HepG2 (cell line): ENCODE measurements around the gene P2RX3. TPM values are rescaled to one million over a fixed set of nuclear protein-coding genes. Genes with fewer than 3 reads are reported as not detected.

Source experiments
- ARNTL ChIP-seq: sonication (generic); formaldehyde crosslinking; IDR thresholded peaks from 2 replicates; pipeline ENCODE4 v1.4.0; 2020; ENCODE audit warnings: mild to moderate bottlenecking, missing genetic modification reagents
- CBX1 ChIP-seq: IDR thresholded peaks from one replicate; pipeline ENCODE4 v1.6.1; 2016; ENCODE audit warnings: antibody characterized with exemption, low read depth
- ELF3 ChIP-seq: IDR thresholded peaks from 2 replicates; pipeline ENCODE4 v1.6.1; 2016; ENCODE audit warnings: missing genetic modification reagents, missing compliant biosample characterization
- FOXO1 ChIP-seq: sonication (generic); formaldehyde crosslinking; IDR thresholded peaks from 2 replicates; pipeline ENCODE4 v1.4.0; 2020; ENCODE audit warnings: missing genetic modification reagents
- GABPA ChIP-seq, 2 experiments: IDR thresholded peaks; 2 replicates each; pipeline ENCODE4 v1.6.1; 2011 to 2016; ENCODE audit warnings: low read depth in 2 of 2, low read length in 1 of 2, missing biosample characterization in 1 of 2, missing genetic modification characterization in 1 of 2
- GATA4 ChIP-seq: sonication (generic); IDR thresholded peaks from 2 replicates; pipeline ENCODE4 v1.6.1; 2016; ENCODE audit warnings: antibody characterized with exemption, low read depth, borderline replicate concordance
- GLI4 ChIP-seq: sonication (generic); formaldehyde crosslinking; IDR thresholded peaks from 2 replicates; pipeline ENCODE4 v1.5.1; 2020; ENCODE audit warnings: missing genetic modification reagents, mild to moderate bottlenecking, moderate library complexity, borderline replicate concordance
- HES4 ChIP-seq: sonication (generic); formaldehyde crosslinking; IDR thresholded peaks from 2 replicates; pipeline ENCODE4 v1.9.0; 2021; ENCODE audit warnings: mild to moderate bottlenecking, missing genetic modification reagents, borderline replicate concordance
- JUND ChIP-seq: sonication (generic); formaldehyde crosslinking; IDR thresholded peaks from 2 replicates; pipeline ENCODE4 v1.8.0; 2022; ENCODE audit warnings: mild to moderate bottlenecking, missing genetic modification reagents
- MIER3 ChIP-seq: IDR thresholded peaks from 2 replicates; pipeline ENCODE4 v1.6.1; 2016; ENCODE audit warnings: missing compliant biosample characterization, borderline replicate concordance
- MIXL1 ChIP-seq: IDR thresholded peaks from 2 replicates; pipeline ENCODE4 v1.6.1; 2016
- MXI1 ChIP-seq: IDR thresholded peaks from 3 replicates; pipeline ENCODE4 v1.6.1; 2012; ENCODE audit warnings: low read depth, low read length, inconsistent platforms, borderline replicate concordance
- NFKBIZ ChIP-seq: IDR thresholded peaks from 2 replicates; pipeline ENCODE4 v1.6.1; 2018; ENCODE audit warnings: missing genetic modification reagents, missing compliant biosample characterization
- NFYB ChIP-seq: sonication (generic); formaldehyde crosslinking; IDR thresholded peaks from 2 replicates; pipeline ENCODE4 v1.4.0; 2020; ENCODE audit warnings: missing genetic modification reagents
- PAF1 ChIP-seq: IDR thresholded peaks from 2 replicates; pipeline ENCODE4 v1.6.1; 2016; ENCODE audit warnings: missing genetic modification reagents, missing compliant biosample characterization
- PHF5A ChIP-seq: IDR thresholded peaks from one replicate; pipeline ENCODE4 v1.6.1; 2018; ENCODE audit warnings: low read depth, missing genetic modification reagents; ENCODE audit not compliant: unreplicated experiment
- RAD51 ChIP-seq: fragments of 450-650 bp; IDR thresholded peaks from 2 replicates; pipeline ENCODE4 v1.6.1; 2016; ENCODE audit warnings: borderline replicate concordance
- SPEN ChIP-seq: sonication (generic); formaldehyde crosslinking; IDR thresholded peaks from 2 replicates; pipeline ENCODE4 v1.5.1; 2020; ENCODE audit warnings: low read depth, mild to moderate bottlenecking, missing genetic modification reagents
- ZBTB7B ChIP-seq: sonication (generic); formaldehyde crosslinking; IDR thresholded peaks from 2 replicates; pipeline ENCODE4 v1.4.0; 2020; ENCODE audit warnings: missing genetic modification reagents
- ZC3H4 ChIP-seq: sonication (generic); formaldehyde crosslinking; IDR thresholded peaks from 2 replicates; pipeline ENCODE4 v1.4.0; 2020; ENCODE audit warnings: missing genetic modification reagents, borderline replicate concordance
- ZNF10 ChIP-seq: sonication (generic); formaldehyde crosslinking; IDR thresholded peaks from 2 replicates; pipeline ENCODE4 v1.4.0; 2020; ENCODE audit warnings: mild to moderate bottlenecking, low read depth, missing genetic modification reagents, borderline replicate concordance
- ZNF101 ChIP-seq: sonication (generic); formaldehyde crosslinking; IDR thresholded peaks from 2 replicates; pipeline ENCODE4 v1.4.0; 2020; ENCODE audit warnings: mild to moderate bottlenecking, low read depth, missing genetic modification reagents, borderline replicate concordance
- ZNF24 ChIP-seq: fragments of 450-650 bp; IDR thresholded peaks from 2 replicates; pipeline ENCODE4 v1.6.1; 2017; ENCODE audit warnings: antibody characterized with exemption, mild to moderate bottlenecking
- ZNF274 ChIP-seq: sonication (generic); formaldehyde crosslinking; IDR thresholded peaks from 2 replicates; pipeline ENCODE4 v1.5.1; 2020; ENCODE audit warnings: mild to moderate bottlenecking, missing genetic modification reagents
- ZNF326 ChIP-seq: sonication (generic); formaldehyde crosslinking; IDR thresholded peaks from 2 replicates; pipeline ENCODE4 v1.4.0; 2020; ENCODE audit warnings: missing genetic modification reagents, borderline replicate concordance
- ZNF33A ChIP-seq: sonication (generic); formaldehyde crosslinking; IDR thresholded peaks from 2 replicates; pipeline ENCODE4 v1.5.1; 2020; ENCODE audit warnings: missing genetic modification reagents, mild to moderate bottlenecking, moderate library complexity, borderline replicate concordance
- ZNF496 ChIP-seq: sonication (generic); formaldehyde crosslinking; IDR thresholded peaks from 2 replicates; pipeline ENCODE4 v1.8.1; 2023; ENCODE audit warnings: mild to moderate bottlenecking, moderate library complexity, missing genetic modification reagents; ENCODE audit not compliant: insufficient replicate concordance
- ZNF670 ChIP-seq: sonication (generic); formaldehyde crosslinking; IDR thresholded peaks from 2 replicates; pipeline ENCODE4 v1.8.0; 2022; ENCODE audit warnings: mild to moderate bottlenecking, missing genetic modification reagents, borderline replicate concordance
- ZNF768 ChIP-seq: sonication (generic); formaldehyde crosslinking; IDR thresholded peaks from 2 replicates; pipeline ENCODE4 v1.4.0; 2020; ENCODE audit warnings: missing genetic modification reagents
- ZNF788 ChIP-seq: sonication (generic); formaldehyde crosslinking; IDR thresholded peaks from 2 replicates; pipeline ENCODE4 v1.5.0; 2020; ENCODE audit warnings: mild to moderate bottlenecking, missing genetic modification reagents, borderline replicate concordance
- polyA plus RNA-seq, 8 experiments: library from polyadenylated mRNA; depleted of rRNA in 3 of 8; stranded (reverse) in 7 of 8; unstranded in 1 of 8; fragments of >200 nt; fragmentation: Illumina TruSeq in 4 of 8; extraction: Trizol in 4 of 8; gene quantifications; 2 replicates each; pipeline versions ENCODE4 v1.2.1 to v1.2.3, GENCODE V29; 2011 to 2016; ENCODE audit warnings: low read depth in 4 of 8, missing spikeins in 1 of 8, mixed read lengths in 1 of 8; ENCODE audit not compliant: insufficient read depth in 1 of 8
- total RNA-seq, 5 experiments: library from RNA; depleted of rRNA; stranded (reverse); fragments of >200 nt; fragmentation: Illumina TruSeq; extraction: Trizol; gene quantifications; 2 replicates each; pipeline ENCODE4 v1.2.3, GENCODE V29; 2016; ENCODE audit warnings: low read depth in 1 of 5
- TF ChIP-seq, protein P1 (sequence below): sonication (generic); formaldehyde crosslinking; IDR thresholded peaks from 2 replicates; pipeline ENCODE4 v1.8.1; 2022; ENCODE audit warnings: mild to moderate bottlenecking, missing genetic modification reagents

Gene P2RX3
- total and polyA plus RNA-seq, 2 of the 13 experiments (the other 11 are each of a cell fraction or from before 2014, with no cell fraction given) = 0.08 TPM; not detected in 1

DNA sequence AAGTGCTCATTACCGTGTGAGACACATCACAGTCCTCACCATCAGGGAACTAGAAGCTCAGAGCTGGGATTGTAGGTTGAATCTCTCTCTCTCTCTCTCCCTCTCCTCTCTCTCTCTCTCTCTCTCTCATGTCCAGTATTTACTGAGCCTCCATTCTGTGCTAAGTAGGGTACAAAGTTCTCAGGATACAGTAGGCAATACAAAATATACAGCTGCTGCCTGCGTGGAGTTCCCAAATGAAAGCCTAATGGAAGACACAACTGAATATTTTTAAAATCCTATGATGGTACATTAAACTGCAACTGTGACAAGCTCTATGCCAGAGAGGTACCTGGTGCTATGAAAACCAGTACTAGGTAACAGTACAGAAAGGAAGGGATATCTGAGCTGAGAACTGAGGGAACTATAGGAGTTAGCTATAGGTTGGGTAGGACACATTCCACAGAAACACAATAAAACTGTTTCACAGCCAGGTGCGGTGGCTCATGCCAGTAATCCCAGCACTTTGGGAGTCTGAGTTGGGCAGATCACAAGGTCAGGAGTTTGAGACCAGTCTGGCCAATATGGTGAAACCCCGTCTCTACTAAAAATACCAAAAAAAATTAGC is 61.9 kb downstream of the P2RX3 start (continued):
- TF ChIP-seq ZNF768 (no peak), ZNF33A (CRISPR knock-in tag) (no peak), NFKBIZ (CRISPR knock-in tag) (no peak), PAF1 (CRISPR knock-in tag) (no peak), MIXL1 (CRISPR knock-in tag) (peak; percentile 55; the same call in 1 of the 2 replicates), ZNF670 (no peak), GLI4 (CRISPR knock-in tag) (no peak), ZNF274 (no peak), SPEN (CRISPR knock-in tag) (no peak), ZNF496 (CRISPR knock-in tag) (no peak), MXI1 (no peak), CBX1 (no peak), ZBTB7B (CRISPR knock-in tag) (no peak), FOXO1 (peak; percentile 26; the same call in 1 of the 2 replicates), GATA4 (no peak), GABPA (IDR thresholded peaks at IDR 0.05; ENCODE audit: low read depth, low read length) (no peak), GABPA (CRISPR knock-in tag; IDR thresholded peaks at IDR 0.05; ENCODE audit: low read depth) (no peak), ZNF788 (CRISPR knock-in tag) (no peak), JUND (CRISPR knock-in tag) (no peak), ZNF10 (CRISPR knock-in tag) (no peak), ELF3 (CRISPR knock-in tag) (peak; percentile 44; the same call in 1 of the 2 replicates), PHF5A (CRISPR knock-in tag) (peak; percentile 19), RAD51 (no peak), MIER3 (CRISPR knock-in tag) (0 out of 2 replicates have a peak, but pooled peaks have one; percentile 30), ZNF101 (CRISPR knock-in tag) (no peak), ZC3H4 (CRISPR knock-in tag) (no peak), HES4 (no peak), ZNF326 (CRISPR knock-in tag) (no peak), ARNTL (CRISPR knock-in tag) (no peak), ZNF24 (no peak), NFYB (CRISPR knock-in tag) (no peak)
- TF ChIP-seq, protein P1, sequence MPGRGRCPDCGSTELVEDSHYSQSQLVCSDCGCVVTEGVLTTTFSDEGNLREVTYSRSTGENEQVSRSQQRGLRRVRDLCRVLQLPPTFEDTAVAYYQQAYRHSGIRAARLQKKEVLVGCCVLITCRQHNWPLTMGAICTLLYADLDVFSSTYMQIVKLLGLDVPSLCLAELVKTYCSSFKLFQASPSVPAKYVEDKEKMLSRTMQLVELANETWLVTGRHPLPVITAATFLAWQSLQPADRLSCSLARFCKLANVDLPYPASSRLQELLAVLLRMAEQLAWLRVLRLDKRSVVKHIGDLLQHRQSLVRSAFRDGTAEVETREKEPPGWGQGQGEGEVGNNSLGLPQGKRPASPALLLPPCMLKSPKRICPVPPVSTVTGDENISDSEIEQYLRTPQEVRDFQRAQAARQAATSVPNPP (CRISPR knock-in tag) = no peak
